GM12878 (cell line): ENCODE measurements around the gene IP6K3.

Experiments
- EZH2 ChIP-seq: IDR thresholded peaks from 2 replicates; pipeline ENCODE4 v1.6.1; 2012; ENCODE audit warnings: low read depth, mild to moderate bottlenecking, control low read depth, inconsistent platforms, low read length, borderline replicate concordance; ENCODE audit not compliant: control insufficient read depth
- POLR2A ChIP-seq: IDR thresholded peaks from 2 replicates; pipeline ENCODE4 v1.6.1; 2011; ENCODE audit warnings: low read depth, mild to moderate bottlenecking, low read length
- RAD51 ChIP-seq: fragments of 450-650 bp; IDR thresholded peaks from 2 replicates; pipeline ENCODE4 v1.6.1; 2016; ENCODE audit warnings: moderate library complexity, mild to moderate bottlenecking, inconsistent platforms
- TF ChIP-seq, protein P1 (sequence below), 3 experiments: IDR thresholded peaks in 2 of 3; conservative IDR thresholded peaks in 1 of 3; 2 replicates each; pipeline ENCODE4 v1.5.1; 2011; ENCODE audit warnings: low read depth in 3 of 3, low read length in 3 of 3, mild to moderate bottlenecking in 3 of 3, control low read depth in 2 of 3, moderate library complexity in 2 of 3, inconsistent platforms in 1 of 3, mixed read lengths in 1 of 3; ENCODE audit not compliant: control insufficient read depth in 2 of 3, insufficient read depth in 1 of 3; ENCODE audit errors: extremely low read depth in 1 of 3

- TF ChIP-seq, protein P1, sequence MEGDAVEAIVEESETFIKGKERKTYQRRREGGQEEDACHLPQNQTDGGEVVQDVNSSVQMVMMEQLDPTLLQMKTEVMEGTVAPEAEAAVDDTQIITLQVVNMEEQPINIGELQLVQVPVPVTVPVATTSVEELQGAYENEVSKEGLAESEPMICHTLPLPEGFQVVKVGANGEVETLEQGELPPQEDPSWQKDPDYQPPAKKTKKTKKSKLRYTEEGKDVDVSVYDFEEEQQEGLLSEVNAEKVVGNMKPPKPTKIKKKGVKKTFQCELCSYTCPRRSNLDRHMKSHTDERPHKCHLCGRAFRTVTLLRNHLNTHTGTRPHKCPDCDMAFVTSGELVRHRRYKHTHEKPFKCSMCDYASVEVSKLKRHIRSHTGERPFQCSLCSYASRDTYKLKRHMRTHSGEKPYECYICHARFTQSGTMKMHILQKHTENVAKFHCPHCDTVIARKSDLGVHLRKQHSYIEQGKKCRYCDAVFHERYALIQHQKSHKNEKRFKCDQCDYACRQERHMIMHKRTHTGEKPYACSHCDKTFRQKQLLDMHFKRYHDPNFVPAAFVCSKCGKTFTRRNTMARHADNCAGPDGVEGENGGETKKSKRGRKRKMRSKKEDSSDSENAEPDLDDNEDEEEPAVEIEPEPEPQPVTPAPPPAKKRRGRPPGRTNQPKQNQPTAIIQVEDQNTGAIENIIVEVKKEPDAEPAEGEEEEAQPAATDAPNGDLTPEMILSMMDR (IDR thresholded peaks at IDR 0.05 in 2 of 3, conservative IDR thresholded peaks at IDR 0.05 in 1 of 3; ENCODE audit: control insufficient read depth in 2 of 3, extremely low read depth in 1 of 3, insufficient read depth in 1 of 3, low read depth in 3 of 3, low read length in 3 of 3): no peak
- TF ChIP-seq EZH2 (no peak), RAD51 (no peak), POLR2A (no peak)
These were observed 36.2 kb downstream of the IP6K3 start for GRCh38 chr6:33710296-33711121.
